GM11168 (cell line): Measurements from ENCODE around the gene HS6ST1.
"Not testable (repeated sequence)": the region's sequence is repeated elsewhere in the genome, so short reads cannot be mapped to it uniquely, and the experiment has no call there.

Experiments
- in situ Hi-C: fragments of 300-500 bp; cut with MboI; formaldehyde crosslinking; loops from one replicate; pipeline ENCODE4 v1.12.0; 2022; ENCODE audit warnings: low sequenced_read_pairs; ENCODE audit not compliant: unreplicated experiment

HS6ST1 gene

GRCh38 chr2:128323555-128323931 is 4.9 kb upstream of the HS6ST1 start:
- in situ Hi-C loops: no loop called here

- in situ Hi-C loops: no loop called here
Measured at GRCh38 chr2:128322715-128323554, 4.3 kb upstream of the HS6ST1 start.

GRCh38 chr2:128321784-128322714 is 3.4 kb upstream of the HS6ST1 start:
- in situ Hi-C loops: no loop called here

GRCh38 chr2:128320906-128321771 is 2.5 kb upstream of the HS6ST1 start:
- in situ Hi-C loops: no loop called here

GRCh38 chr2:128320192-128320905 is 1.7 kb upstream of the HS6ST1 start:
- in situ Hi-C loops: no loop called here

GRCh38 chr2:128319631-128320191 is 1.0 kb upstream of the HS6ST1 start:
- in situ Hi-C loops: no loop called here

GRCh38 chr2:128318245-128318644 is 423 bp downstream of the HS6ST1 start:
- in situ Hi-C loops: not testable (repeated sequence)

GRCh38 chr2:128317899-128318225 is 806 bp downstream of the HS6ST1 start:
- in situ Hi-C loops: not testable (repeated sequence)

GRCh38 chr2:128317181-128317898 is 1.3 kb downstream of the HS6ST1 start:
- in situ Hi-C loops: no loop called here

- in situ Hi-C loops: no loop called here
Measured at GRCh38 chr2:128316777-128317180, 1.9 kb downstream of the HS6ST1 start.

- in situ Hi-C loops: no loop called here
Measured at GRCh38 chr2:128315829-128316776, 2.6 kb downstream of the HS6ST1 start.

- in situ Hi-C loops: no loop called here
Measured at GRCh38 chr2:128315122-128315828, 3.4 kb downstream of the HS6ST1 start.

- in situ Hi-C loops: no loop called here
Measured at GRCh38 chr2:128314348-128315121, 4.1 kb downstream of the HS6ST1 start.

GRCh38 chr2:128313931-128314347 is 4.7 kb downstream of the HS6ST1 start:
- in situ Hi-C loops: no loop called here

- in situ Hi-C loops: no loop called here
Measured at GRCh38 chr2:128313091-128313836, 5.4 kb downstream of the HS6ST1 start.

- in situ Hi-C loops: no loop called here
Measured at GRCh38 chr2:128312411-128312810, 6.3 kb downstream of the HS6ST1 start.
